B cell (primary cell): Measurements from ENCODE around the gene GDPD2. TPM values are rescaled to one million over a fixed set of nuclear protein-coding genes. Genes with fewer than 3 reads are reported as not detected.
A peak's percentile ranks its signal among the peaks of the same experiment; 100 is the strongest.

ENCODE experiments used
- ATAC-seq: fragments of 200-7000 bp; cut with Tn5 transposase; one replicate; pipeline ENCODE4 v1.10.0; 2021; ENCODE audit warnings: low read depth, mild to moderate bottlenecking, moderate number of reproducible peaks, moderate library complexity
- CTCF ChIA-PET: fragments of 350-600 bp; sonication (Branson Sonifier 250); formaldehyde crosslinking; loops from one replicate; lab custom pipeline; 2021; ENCODE audit warnings: antibody characterized with exemption, inconsistent platforms; lab: Charles Lee
- POLR2A ChIA-PET: fragments of 350-600 bp; sonication (Branson Sonifier 250); formaldehyde crosslinking; loops from one replicate; lab custom pipeline; 2021; ENCODE audit warnings: antibody characterized with exemption; lab: Charles Lee
- DNase-seq: peaks from one replicate; pipeline ENCODE4 v3.0.0; 2013
- H2AFZ ChIP-seq: 2 replicates; pipeline ENCODE4 v1.6.1; 2012; ENCODE audit warnings: mild to moderate bottlenecking, low read depth, low read length; ENCODE audit not compliant: insufficient read depth, poor library complexity, severe bottlenecking
- H3K27ac ChIP-seq, 2 donors: 1 replicate in 1 of 2; 2 replicates in 1 of 2; pipeline ENCODE4 v1.5.1; 2012 to 2013; ENCODE audit warnings: low read length in 2 of 2, mild to moderate bottlenecking in 2 of 2, moderate library complexity in 1 of 2
- H3K27me3 ChIP-seq, 4 experiments: fragments of 200-600 bp in 1 of 4; sonication (generic) in 1 of 4; replicated peaks in 1 of 4; 1 replicate in 2 of 4; 2 replicates in 2 of 4; pipeline versions ENCODE4 v1.6.1 to v1.7.0; 2013 to 2016; ENCODE audit warnings: low read length in 3 of 4, mild to moderate bottlenecking in 2 of 4, mixed read lengths in 1 of 4, moderate library complexity in 1 of 4; ENCODE audit not compliant: insufficient read depth in 4 of 4, control insufficient read depth in 3 of 4; ENCODE audit errors: control extremely low read depth in 1 of 4
- H3K36me3 ChIP-seq, 2 experiments: replicated peaks in 1 of 2; 1 replicate in 1 of 2; 2 replicates in 1 of 2; pipeline versions ENCODE4 v1.6.1 to v1.7.1; 2013; ENCODE audit warnings: low read length in 1 of 2; ENCODE audit not compliant: insufficient read depth in 2 of 2, control insufficient read depth in 1 of 2; ENCODE audit errors: control extremely low read depth in 1 of 2, extremely low read depth in 1 of 2
- H3K4me1 ChIP-seq, 2 donors: fragments of 200-600 bp in 1 of 2; sonication (generic) in 1 of 2; 1 replicate in 1 of 2; 2 replicates in 1 of 2; pipeline versions ENCODE4 v1.5.1 to v1.6.1; 2013 to 2017; ENCODE audit warnings: low read length in 2 of 2; ENCODE audit not compliant: control insufficient read depth in 2 of 2, insufficient read depth in 2 of 2
- H3K4me2 ChIP-seq: replicated peaks from 2 replicates; pipeline ENCODE3; 2012; ENCODE audit warnings: mild to moderate bottlenecking, low read depth, low read length; ENCODE audit not compliant: poor library complexity, severe bottlenecking
- H3K4me3 ChIP-seq, 5 experiments: fragments of 200-600 bp in 1 of 5; sonication (generic) in 1 of 5; 1 replicate in 3 of 5; 2 replicates in 2 of 5; pipeline versions ENCODE4 v1.5.1 to v1.7.0; 2011 to 2016; ENCODE audit warnings: low read length in 4 of 5, mild to moderate bottlenecking in 4 of 5, low read depth in 2 of 5, control low read depth in 1 of 5, moderate library complexity in 1 of 5; ENCODE audit not compliant: insufficient read depth in 1 of 5; ENCODE audit errors: control extremely low read depth in 1 of 5, extremely low read depth in 1 of 5
- H3K79me2 ChIP-seq: fragments of 200-600 bp; sonication (generic); one replicate; pipeline ENCODE4 v1.6.0; 2016; ENCODE audit warnings: low read length; ENCODE audit not compliant: control insufficient read depth, insufficient read depth
- H3K9ac ChIP-seq: fragments of 200-600 bp; sonication (generic); 2 replicates; pipeline ENCODE4 v1.6.1; 2017; ENCODE audit warnings: mild to moderate bottlenecking, low read length, moderate library complexity
- H3K9me3 ChIP-seq, 3 donors: one replicate each; pipeline versions ENCODE4 v1.6.1 to v1.7.1; 2013; ENCODE audit warnings: low read length in 2 of 3; ENCODE audit not compliant: control insufficient read depth in 2 of 3, insufficient read depth in 1 of 3; ENCODE audit errors: control extremely low read depth in 1 of 3
- H4K20me1 ChIP-seq: 2 replicates; pipeline ENCODE4 v1.6.0; 2012; ENCODE audit warnings: mild to moderate bottlenecking, low read length; ENCODE audit not compliant: insufficient read depth, control insufficient read depth, poor library complexity, severe bottlenecking
- H3K27ac Mint-ChIP-seq: one replicate; pipeline ENCODE4 v1.8.0; 2021; ENCODE audit warnings: mixed read lengths
- H3K27me3 Mint-ChIP-seq: one replicate; pipeline ENCODE4 v1.8.0; 2021; ENCODE audit warnings: mixed read lengths
- H3K4me1 Mint-ChIP-seq: one replicate; pipeline ENCODE4 v1.8.0; 2021; ENCODE audit warnings: mixed read lengths
- H3K4me3 Mint-ChIP-seq: one replicate; pipeline ENCODE4 v1.8.0; 2021; ENCODE audit warnings: mixed read lengths
- H3K9me3 Mint-ChIP-seq: one replicate; pipeline ENCODE4 v1.8.0; 2022; ENCODE audit warnings: mixed read lengths; ENCODE audit not compliant: insufficient read depth
- CTCF ChIP-seq: fragments of 200-600 bp; IDR thresholded peaks from one replicate; pipeline ENCODE4 v1.8.0; 2022; ENCODE audit warnings: antibody characterized with exemption, mild to moderate bottlenecking
- EZH2 ChIP-seq: IDR thresholded peaks from 2 replicates; pipeline ENCODE4 v1.6.1; 2012; ENCODE audit warnings: borderline replicate concordance, low read depth, mild to moderate bottlenecking, moderate library complexity, low read length; ENCODE audit not compliant: insufficient read depth, poor library complexity, severe bottlenecking
- WGBS: methylation state at CpG from one replicate; pipeline ENCODE4 v1.1.5; 2013; ENCODE audit warnings: missing lambda C conversion rate; ENCODE audit not compliant: insufficient coverage; 5-methylcytosine and 5-hydroxymethylcytosine counted together
- intact Hi-C: fragments of 100-400 bp; cut with micrococcal nuclease; formaldehyde crosslinking; loops from one replicate; pipeline ENCODE4 v1.10.0; 2022
- polyA plus RNA-seq: library from polyadenylated mRNA; depleted of rRNA; stranded (reverse); fragments of >200 nt; gene quantifications from 2 replicates; pipeline ENCODE4 v1.2.3, GENCODE V29; 2012
- total RNA-seq, 2 donors: library from RNA; stranded (reverse); fragments of 120-200 nt in 1 of 2; gene quantifications; 1 replicate in 1 of 2; 2 replicates in 1 of 2; pipeline versions ENCODE4 v1.2.3 to v1.2.4, GENCODE V29; 2013 to 2022

The GDPD2 gene
- total and polyA plus RNA-seq, 2 donors (not counting 1 experiment from before 2014, with no cell fraction given), result not detected

GRCh38 chrX:70452143-70452733 lies 29.1 kb downstream of the GDPD2 start:
- TF ChIP-seq EZH2 (no peak), CTCF (peak; percentile 68)
- peak overlapping the region; percentile 61 for H3K9ac ChIP-seq
- H2AFZ ChIP-seq, result peak overlapping the region; percentile 60
- peak overlapping the region in 4 of 5 experiments; percentile 38 to 70 (median 48) for H3K4me3 ChIP-seq
- H3K27ac ChIP-seq, result no peak overlapping the region
- H3K9me3 ChIP-seq, result no peaks in the 10 kb centered on the region
- 3% methylated on average over 25 of the region's 39 CpGs for WGBS
- no peaks in the 10 kb centered on the region for H4K20me1 ChIP-seq
- intact Hi-C loops, result loop anchor here (5.0 to 10.0 kb wide), 2 partner anchors 320 to 613 kb away; partner anchors contain the start of genes IGBP1 and SNX12
- H3K4me2 ChIP-seq, result peak overlapping the region; percentile 81
- no peaks in the 10 kb centered on the region for H3K27me3 ChIP-seq
- DNase-seq (peak; percentile 67), ATAC-seq (peak; percentile 59)
- H3K27me3 Mint-ChIP-seq, result no peaks in the 10 kb centered on the region
- ChIA-PET CTCF (interaction anchor here (1.0 to 1.7 kb wide), 3 partner anchors 11 to 19 kb away, joined by 3 to 4 read pairs (median 4); no protein-coding TSS in a partner anchor), POLR2A (no interaction called here)
- no peaks in the 10 kb centered on the region for H3K36me3 ChIP-seq
- H3K4me3 Mint-ChIP-seq, result peak overlapping the region; percentile 94
- peak overlapping the region; percentile 88 for H3K27ac Mint-ChIP-seq
- H3K79me2 ChIP-seq, result no peaks in the 10 kb centered on the region
- H3K9me3 Mint-ChIP-seq, result no peaks in the 10 kb centered on the region
- H3K4me1 ChIP-seq, result peaks cover 27 to 36% of the 10 kb centered on the region in 2 donors
- H3K4me1 Mint-ChIP-seq, result peaks cover 40% of the 10 kb centered on the region

- H3K4me1 Mint-ChIP-seq, result peaks cover 40% of the 10 kb centered on the region
- peak overlapping the region; percentile 94 for H3K4me3 Mint-ChIP-seq
- TF ChIP-seq EZH2 (no peak), CTCF (no peak)
- ChIA-PET CTCF (interaction anchor here (1.0 to 2.3 kb wide), 3 partner anchors 10 to 20 kb away, joined by 4 to 5 read pairs (median 4); no protein-coding TSS in a partner anchor), POLR2A (no interaction called here)
- no peak overlapping the region for H3K27ac ChIP-seq
- peak overlapping the region; percentile 61 for H3K9ac ChIP-seq
- H4K20me1 ChIP-seq, result no peaks in the 10 kb centered on the region
- peak overlapping the region in 1 of 5 experiments; percentile 70 for H3K4me3 ChIP-seq
- H3K4me1 ChIP-seq, result peaks cover 27 to 36% of the 10 kb centered on the region in 2 donors
- intact Hi-C loops, result loop anchor here (5.0 to 10.0 kb wide), 2 partner anchors 321 to 612 kb away; partner anchors contain the start of genes IGBP1 and SNX12
- H3K27me3 ChIP-seq, result no peaks in the 10 kb centered on the region
- no peak for ATAC-seq
- H3K27me3 Mint-ChIP-seq, result no peaks in the 10 kb centered on the region
- no peaks in the 10 kb centered on the region for H3K9me3 ChIP-seq
- H3K36me3 ChIP-seq, result no peaks in the 10 kb centered on the region
- peak overlapping the region; percentile 60 for H2AFZ ChIP-seq
- H3K79me2 ChIP-seq, result no peaks in the 10 kb centered on the region
- H3K9me3 Mint-ChIP-seq, result no peaks in the 10 kb centered on the region
- peak overlapping the region; percentile 81 for H3K4me2 ChIP-seq
- DNase-seq, result peak; percentile 44
- H3K27ac Mint-ChIP-seq, result peak overlapping the region; percentile 67
- WGBS, result 67% methylated on average over 1 of the region's 5 CpGs
Measured at GRCh38 chrX:70453024-70453618, 30.0 kb downstream of the GDPD2 start.
